Measurements from ENCODE around the gene HOMER1. TPM values are rescaled to one million over a fixed set of nuclear protein-coding genes. Genes with fewer than 3 reads are reported as not detected.

HOMER1 gene
- total and polyA plus RNA-seq, 9 of the 15 experiments (the other 6 are each of a cell fraction or from before 2014, with no cell fraction given): 6.3 to 39.9 (median 9.9) TPM

- TF ChIP-seq, protein P1, sequence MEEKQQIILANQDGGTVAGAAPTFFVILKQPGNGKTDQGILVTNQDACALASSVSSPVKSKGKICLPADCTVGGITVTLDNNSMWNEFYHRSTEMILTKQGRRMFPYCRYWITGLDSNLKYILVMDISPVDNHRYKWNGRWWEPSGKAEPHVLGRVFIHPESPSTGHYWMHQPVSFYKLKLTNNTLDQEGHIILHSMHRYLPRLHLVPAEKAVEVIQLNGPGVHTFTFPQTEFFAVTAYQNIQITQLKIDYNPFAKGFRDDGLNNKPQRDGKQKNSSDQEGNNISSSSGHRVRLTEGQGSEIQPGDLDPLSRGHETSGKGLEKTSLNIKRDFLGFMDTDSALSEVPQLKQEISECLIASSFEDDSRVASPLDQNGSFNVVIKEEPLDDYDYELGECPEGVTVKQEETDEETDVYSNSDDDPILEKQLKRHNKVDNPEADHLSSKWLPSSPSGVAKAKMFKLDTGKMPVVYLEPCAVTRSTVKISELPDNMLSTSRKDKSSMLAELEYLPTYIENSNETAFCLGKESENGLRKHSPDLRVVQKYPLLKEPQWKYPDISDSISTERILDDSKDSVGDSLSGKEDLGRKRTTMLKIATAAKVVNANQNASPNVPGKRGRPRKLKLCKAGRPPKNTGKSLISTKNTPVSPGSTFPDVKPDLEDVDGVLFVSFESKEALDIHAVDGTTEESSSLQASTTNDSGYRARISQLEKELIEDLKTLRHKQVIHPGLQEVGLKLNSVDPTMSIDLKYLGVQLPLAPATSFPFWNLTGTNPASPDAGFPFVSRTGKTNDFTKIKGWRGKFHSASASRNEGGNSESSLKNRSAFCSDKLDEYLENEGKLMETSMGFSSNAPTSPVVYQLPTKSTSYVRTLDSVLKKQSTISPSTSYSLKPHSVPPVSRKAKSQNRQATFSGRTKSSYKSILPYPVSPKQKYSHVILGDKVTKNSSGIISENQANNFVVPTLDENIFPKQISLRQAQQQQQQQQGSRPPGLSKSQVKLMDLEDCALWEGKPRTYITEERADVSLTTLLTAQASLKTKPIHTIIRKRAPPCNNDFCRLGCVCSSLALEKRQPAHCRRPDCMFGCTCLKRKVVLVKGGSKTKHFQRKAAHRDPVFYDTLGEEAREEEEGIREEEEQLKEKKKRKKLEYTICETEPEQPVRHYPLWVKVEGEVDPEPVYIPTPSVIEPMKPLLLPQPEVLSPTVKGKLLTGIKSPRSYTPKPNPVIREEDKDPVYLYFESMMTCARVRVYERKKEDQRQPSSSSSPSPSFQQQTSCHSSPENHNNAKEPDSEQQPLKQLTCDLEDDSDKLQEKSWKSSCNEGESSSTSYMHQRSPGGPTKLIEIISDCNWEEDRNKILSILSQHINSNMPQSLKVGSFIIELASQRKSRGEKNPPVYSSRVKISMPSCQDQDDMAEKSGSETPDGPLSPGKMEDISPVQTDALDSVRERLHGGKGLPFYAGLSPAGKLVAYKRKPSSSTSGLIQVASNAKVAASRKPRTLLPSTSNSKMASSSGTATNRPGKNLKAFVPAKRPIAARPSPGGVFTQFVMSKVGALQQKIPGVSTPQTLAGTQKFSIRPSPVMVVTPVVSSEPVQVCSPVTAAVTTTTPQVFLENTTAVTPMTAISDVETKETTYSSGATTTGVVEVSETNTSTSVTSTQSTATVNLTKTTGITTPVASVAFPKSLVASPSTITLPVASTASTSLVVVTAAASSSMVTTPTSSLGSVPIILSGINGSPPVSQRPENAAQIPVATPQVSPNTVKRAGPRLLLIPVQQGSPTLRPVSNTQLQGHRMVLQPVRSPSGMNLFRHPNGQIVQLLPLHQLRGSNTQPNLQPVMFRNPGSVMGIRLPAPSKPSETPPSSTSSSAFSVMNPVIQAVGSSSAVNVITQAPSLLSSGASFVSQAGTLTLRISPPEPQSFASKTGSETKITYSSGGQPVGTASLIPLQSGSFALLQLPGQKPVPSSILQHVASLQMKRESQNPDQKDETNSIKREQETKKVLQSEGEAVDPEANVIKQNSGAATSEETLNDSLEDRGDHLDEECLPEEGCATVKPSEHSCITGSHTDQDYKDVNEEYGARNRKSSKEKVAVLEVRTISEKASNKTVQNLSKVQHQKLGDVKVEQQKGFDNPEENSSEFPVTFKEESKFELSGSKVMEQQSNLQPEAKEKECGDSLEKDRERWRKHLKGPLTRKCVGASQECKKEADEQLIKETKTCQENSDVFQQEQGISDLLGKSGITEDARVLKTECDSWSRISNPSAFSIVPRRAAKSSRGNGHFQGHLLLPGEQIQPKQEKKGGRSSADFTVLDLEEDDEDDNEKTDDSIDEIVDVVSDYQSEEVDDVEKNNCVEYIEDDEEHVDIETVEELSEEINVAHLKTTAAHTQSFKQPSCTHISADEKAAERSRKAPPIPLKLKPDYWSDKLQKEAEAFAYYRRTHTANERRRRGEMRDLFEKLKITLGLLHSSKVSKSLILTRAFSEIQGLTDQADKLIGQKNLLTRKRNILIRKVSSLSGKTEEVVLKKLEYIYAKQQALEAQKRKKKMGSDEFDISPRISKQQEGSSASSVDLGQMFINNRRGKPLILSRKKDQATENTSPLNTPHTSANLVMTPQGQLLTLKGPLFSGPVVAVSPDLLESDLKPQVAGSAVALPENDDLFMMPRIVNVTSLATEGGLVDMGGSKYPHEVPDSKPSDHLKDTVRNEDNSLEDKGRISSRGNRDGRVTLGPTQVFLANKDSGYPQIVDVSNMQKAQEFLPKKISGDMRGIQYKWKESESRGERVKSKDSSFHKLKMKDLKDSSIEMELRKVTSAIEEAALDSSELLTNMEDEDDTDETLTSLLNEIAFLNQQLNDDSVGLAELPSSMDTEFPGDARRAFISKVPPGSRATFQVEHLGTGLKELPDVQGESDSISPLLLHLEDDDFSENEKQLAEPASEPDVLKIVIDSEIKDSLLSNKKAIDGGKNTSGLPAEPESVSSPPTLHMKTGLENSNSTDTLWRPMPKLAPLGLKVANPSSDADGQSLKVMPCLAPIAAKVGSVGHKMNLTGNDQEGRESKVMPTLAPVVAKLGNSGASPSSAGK (IDR thresholded peaks at IDR 0.05): no peak
- TF ChIP-seq ZFX (CRISPR knock-in tag; IDR thresholded peaks at IDR 0.05) (no peak), ZNF644 (tag; IDR thresholded peaks at IDR 0.05; ENCODE audit: low read depth) (no peak), KDM5B (IDR thresholded peaks at IDR 0.05; ENCODE audit: insufficient replicate concordance, low read depth, low read length) (no peak), CCAR2 (IDR thresholded peaks at IDR 0.05; ENCODE audit: low read depth, low read length) (no peak), BCOR (IDR thresholded peaks at IDR 0.05) (no peak), CAMTA2 (CRISPR knock-in tag; conservative IDR thresholded peaks at IDR 0.05) (no peak), ID3 (CRISPR knock-in tag; IDR thresholded peaks at IDR 0.05) (no peak), ID3 (tag; IDR thresholded peaks at IDR 0.05) (no peak)
These were observed 117.7 kb downstream of the HOMER1 start (continued) for GRCh38 chr5:79396265-79396664.
